Measurements from ENCODE around the gene RPL13. TPM values are rescaled to one million over a fixed set of nuclear protein-coding genes. Genes with fewer than 3 reads are reported as not detected.

Gene RPL13
- total and polyA plus RNA-seq, 2 of the 13 experiments (the other 11 are each of a cell fraction or from before 2014, with no cell fraction given) = 2,988 to 4,411 TPM

DNA sequence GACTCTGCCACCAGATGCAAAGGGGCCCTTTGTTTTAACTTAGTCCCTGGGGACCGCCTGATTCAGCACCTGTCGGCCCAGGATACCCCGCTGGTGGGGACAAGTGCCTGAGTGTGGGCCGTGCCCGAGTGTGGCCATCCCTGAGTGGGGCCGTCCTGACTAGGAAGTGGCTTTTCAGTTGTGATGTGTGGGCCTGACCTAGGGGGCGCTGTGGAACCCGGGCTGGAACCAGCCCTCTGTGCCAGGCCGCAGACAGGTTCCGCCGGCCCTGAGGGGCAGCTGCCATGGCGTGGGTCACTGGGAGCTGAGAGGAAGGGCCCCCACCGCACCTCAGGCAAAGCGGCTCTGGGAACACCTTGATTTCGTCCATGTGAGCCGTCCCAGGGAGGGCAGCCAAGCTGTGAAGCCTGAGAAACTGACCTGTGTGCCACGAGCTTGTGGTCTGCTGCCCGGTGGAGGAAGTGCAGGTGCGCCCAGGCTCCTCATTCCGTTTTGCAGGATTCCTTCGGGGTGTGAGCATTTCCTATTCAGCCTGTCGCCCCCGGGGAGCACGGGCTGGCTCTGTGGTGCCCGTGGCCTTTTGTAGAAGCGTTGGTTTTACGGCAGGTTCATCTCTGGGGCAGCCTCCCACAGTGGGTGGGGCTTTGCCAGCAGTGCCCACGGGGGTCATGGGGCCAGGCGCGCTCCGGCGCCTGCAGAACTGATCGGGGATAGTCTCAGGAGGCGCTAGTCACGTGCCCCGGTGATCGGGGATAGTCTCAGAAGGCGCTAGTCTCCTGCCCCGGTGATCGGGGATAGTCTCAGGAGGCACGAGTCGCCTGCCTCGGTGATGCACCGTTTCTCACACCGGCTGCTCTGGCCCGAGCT is 5.3 kb downstream of the RPL13 start (continued):
- TF ChIP-seq, protein P1, sequence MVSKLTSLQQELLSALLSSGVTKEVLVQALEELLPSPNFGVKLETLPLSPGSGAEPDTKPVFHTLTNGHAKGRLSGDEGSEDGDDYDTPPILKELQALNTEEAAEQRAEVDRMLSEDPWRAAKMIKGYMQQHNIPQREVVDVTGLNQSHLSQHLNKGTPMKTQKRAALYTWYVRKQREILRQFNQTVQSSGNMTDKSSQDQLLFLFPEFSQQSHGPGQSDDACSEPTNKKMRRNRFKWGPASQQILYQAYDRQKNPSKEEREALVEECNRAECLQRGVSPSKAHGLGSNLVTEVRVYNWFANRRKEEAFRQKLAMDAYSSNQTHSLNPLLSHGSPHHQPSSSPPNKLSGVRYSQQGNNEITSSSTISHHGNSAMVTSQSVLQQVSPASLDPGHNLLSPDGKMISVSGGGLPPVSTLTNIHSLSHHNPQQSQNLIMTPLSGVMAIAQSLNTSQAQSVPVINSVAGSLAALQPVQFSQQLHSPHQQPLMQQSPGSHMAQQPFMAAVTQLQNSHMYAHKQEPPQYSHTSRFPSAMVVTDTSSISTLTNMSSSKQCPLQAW (CRISPR knock-in tag; IDR thresholded peaks at IDR 0.05) = peak; percentile 82
- no peak for TF ChIP-seq ZNF17 (CRISPR knock-in tag; IDR thresholded peaks at IDR 0.05)
- TF ChIP-seq ZNF605 (CRISPR knock-in tag; IDR thresholded peaks at IDR 0.05) = no peak; the same call in 1 of the 2 replicates
- TF ChIP-seq ZNF775 (CRISPR knock-in tag; IDR thresholded peaks at IDR 0.05; ENCODE audit: borderline replicate concordance) = no peak
- TF ChIP-seq, protein P2, sequence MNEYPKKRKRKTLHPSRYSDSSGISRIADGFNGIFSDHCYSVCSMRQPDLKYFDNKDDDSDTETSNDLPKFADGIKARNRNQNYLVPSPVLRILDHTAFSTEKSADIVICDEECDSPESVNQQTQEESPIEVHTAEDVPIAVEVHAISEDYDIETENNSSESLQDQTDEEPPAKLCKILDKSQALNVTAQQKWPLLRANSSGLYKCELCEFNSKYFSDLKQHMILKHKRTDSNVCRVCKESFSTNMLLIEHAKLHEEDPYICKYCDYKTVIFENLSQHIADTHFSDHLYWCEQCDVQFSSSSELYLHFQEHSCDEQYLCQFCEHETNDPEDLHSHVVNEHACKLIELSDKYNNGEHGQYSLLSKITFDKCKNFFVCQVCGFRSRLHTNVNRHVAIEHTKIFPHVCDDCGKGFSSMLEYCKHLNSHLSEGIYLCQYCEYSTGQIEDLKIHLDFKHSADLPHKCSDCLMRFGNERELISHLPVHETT (CRISPR knock-in tag; conservative IDR thresholded peaks at IDR 0.05) = 0 out of 2 replicates have a peak, but pooled peaks have one; percentile 16
- no peak for TF ChIP-seq ARNTL (CRISPR knock-in tag; IDR thresholded peaks at IDR 0.05)
- TF ChIP-seq KAT7 (CRISPR knock-in tag; IDR thresholded peaks at IDR 0.05; ENCODE audit: borderline replicate concordance) = no peak
- no peak; the same call in 1 of the 2 replicates for TF ChIP-seq ZNF780A (CRISPR knock-in tag; IDR thresholded peaks at IDR 0.05)
- 0 out of 2 replicates have a peak, but pooled peaks have one; percentile 16 for TF ChIP-seq GZF1 (CRISPR knock-in tag; IDR thresholded peaks at IDR 0.05)
- peak; percentile 75; the same call in 1 of the 2 replicates for TF ChIP-seq ZSCAN20 (CRISPR knock-in tag; IDR thresholded peaks at IDR 0.05; ENCODE audit: borderline replicate concordance)
- TF ChIP-seq PCBP2 (optimal IDR thresholded peaks at IDR 0.05; ENCODE audit: low read depth, low read length, poor library complexity, severe bottlenecking) = no peak
- no peak for TF ChIP-seq RFXANK (CRISPR knock-in tag; IDR thresholded peaks at IDR 0.05)
- peak; percentile 83 for TF ChIP-seq REPIN1 (CRISPR knock-in tag; IDR thresholded peaks at IDR 0.05; ENCODE audit: borderline replicate concordance, low read depth)
- no peak for TF ChIP-seq ELF4 (CRISPR knock-in tag; IDR thresholded peaks at IDR 0.05; ENCODE audit: borderline replicate concordance)
- TF ChIP-seq, protein P3, sequence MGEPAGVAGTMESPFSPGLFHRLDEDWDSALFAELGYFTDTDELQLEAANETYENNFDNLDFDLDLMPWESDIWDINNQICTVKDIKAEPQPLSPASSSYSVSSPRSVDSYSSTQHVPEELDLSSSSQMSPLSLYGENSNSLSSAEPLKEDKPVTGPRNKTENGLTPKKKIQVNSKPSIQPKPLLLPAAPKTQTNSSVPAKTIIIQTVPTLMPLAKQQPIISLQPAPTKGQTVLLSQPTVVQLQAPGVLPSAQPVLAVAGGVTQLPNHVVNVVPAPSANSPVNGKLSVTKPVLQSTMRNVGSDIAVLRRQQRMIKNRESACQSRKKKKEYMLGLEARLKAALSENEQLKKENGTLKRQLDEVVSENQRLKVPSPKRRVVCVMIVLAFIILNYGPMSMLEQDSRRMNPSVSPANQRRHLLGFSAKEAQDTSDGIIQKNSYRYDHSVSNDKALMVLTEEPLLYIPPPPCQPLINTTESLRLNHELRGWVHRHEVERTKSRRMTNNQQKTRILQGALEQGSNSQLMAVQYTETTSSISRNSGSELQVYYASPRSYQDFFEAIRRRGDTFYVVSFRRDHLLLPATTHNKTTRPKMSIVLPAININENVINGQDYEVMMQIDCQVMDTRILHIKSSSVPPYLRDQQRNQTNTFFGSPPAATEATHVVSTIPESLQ (CRISPR knock-in tag; conservative IDR thresholded peaks at IDR 0.05) = 0 out of 2 replicates have a peak, but pooled peaks have one; percentile 10
- TF ChIP-seq ZNF788 (CRISPR knock-in tag; IDR thresholded peaks at IDR 0.05; ENCODE audit: borderline replicate concordance) = 0 out of 2 replicates have a peak, but pooled peaks have one; percentile 44
- TF ChIP-seq, protein P4, sequence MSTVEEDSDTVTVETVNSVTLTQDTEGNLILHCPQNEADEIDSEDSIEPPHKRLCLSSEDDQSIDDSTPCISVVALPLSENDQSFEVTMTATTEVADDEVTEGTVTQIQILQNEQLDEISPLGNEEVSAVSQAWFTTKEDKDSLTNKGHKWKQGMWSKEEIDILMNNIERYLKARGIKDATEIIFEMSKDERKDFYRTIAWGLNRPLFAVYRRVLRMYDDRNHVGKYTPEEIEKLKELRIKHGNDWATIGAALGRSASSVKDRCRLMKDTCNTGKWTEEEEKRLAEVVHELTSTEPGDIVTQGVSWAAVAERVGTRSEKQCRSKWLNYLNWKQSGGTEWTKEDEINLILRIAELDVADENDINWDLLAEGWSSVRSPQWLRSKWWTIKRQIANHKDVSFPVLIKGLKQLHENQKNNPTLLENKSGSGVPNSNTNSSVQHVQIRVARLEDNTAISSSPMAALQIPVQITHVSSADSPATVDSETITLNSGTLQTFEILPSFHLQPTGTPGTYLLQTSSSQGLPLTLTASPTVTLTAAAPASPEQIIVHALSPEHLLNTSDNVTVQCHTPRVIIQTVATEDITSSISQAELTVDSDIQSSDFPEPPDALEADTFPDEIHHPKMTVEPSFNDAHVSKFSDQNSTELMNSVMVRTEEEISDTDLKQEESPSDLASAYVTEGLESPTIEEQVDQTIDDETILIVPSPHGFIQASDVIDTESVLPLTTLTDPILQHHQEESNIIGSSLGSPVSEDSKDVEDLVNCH (CRISPR knock-in tag; IDR thresholded peaks at IDR 0.05) = peak; percentile 84; the same call in 1 of the 2 replicates
- TF ChIP-seq, protein P5, sequence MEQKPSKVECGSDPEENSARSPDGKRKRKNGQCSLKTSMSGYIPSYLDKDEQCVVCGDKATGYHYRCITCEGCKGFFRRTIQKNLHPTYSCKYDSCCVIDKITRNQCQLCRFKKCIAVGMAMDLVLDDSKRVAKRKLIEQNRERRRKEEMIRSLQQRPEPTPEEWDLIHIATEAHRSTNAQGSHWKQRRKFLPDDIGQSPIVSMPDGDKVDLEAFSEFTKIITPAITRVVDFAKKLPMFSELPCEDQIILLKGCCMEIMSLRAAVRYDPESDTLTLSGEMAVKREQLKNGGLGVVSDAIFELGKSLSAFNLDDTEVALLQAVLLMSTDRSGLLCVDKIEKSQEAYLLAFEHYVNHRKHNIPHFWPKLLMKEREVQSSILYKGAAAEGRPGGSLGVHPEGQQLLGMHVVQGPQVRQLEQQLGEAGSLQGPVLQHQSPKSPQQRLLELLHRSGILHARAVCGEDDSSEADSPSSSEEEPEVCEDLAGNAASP (CRISPR knock-in tag; IDR thresholded peaks at IDR 0.05; ENCODE audit: borderline replicate concordance) = peak; percentile 12; the same call in 1 of the 2 replicates
- 0 out of 2 replicates have a peak, but pooled peaks have one; percentile 25 for TF ChIP-seq ZNF143 (CRISPR knock-in tag; IDR thresholded peaks at IDR 0.05)
